Measurements from ENCODE around the gene LGMN. TPM values are rescaled to one million over a fixed set of nuclear protein-coding genes. Genes with fewer than 3 reads are reported as not detected.

LGMN gene
- total and polyA plus RNA-seq, 4 donors = 56.2 to 192 (median 62.4) TPM

- no peak overlapping the region for H3K4me3 ChIP-seq (ENCODE audit: low read depth in 1 of 3, low read length in 3 of 3)
- peaks cover 0 to 12% (median 5%) of the 10 kb centered on the region in 4 donors for H3K36me3 ChIP-seq (ENCODE audit: control insufficient read depth in 4 of 4, insufficient read depth in 3 of 4, low read depth in 1 of 4, low read length in 3 of 4)
- 95% methylated on average over 10 of the region's 10 CpGs for WGBS
- DNase-seq (ENCODE audit: low spot score) = no peak
- TF ChIP-seq EGR1 (IDR thresholded peaks at IDR 0.05; ENCODE audit: low read depth in 2 of 2) (no peak), SP1 (IDR thresholded peaks at IDR 0.05) (no peak), MAX (IDR thresholded peaks at IDR 0.05) (no peak), NR2F2 (IDR thresholded peaks at IDR 0.05) (no peak), JUND (IDR thresholded peaks at IDR 0.05) (no peak), FOXA2 (IDR thresholded peaks at IDR 0.05) (no peak), ATF3 (IDR thresholded peaks at IDR 0.05) (no peak), RAD21 (IDR thresholded peaks at IDR 0.05) (no peak), CTCF (IDR thresholded peaks at IDR 0.05; ENCODE audit: low read depth, low read length, missing input control) (no peak), HNF4A (conservative IDR thresholded peaks at IDR 0.05) (no peak), REST (IDR thresholded peaks at IDR 0.05) (no peak), RXRA (IDR thresholded peaks at IDR 0.05) (no peak), YY1 (IDR thresholded peaks at IDR 0.05) (no peak)
- no peaks in the 10 kb centered on the region for H3K9me3 ChIP-seq (ENCODE audit: control insufficient read depth in 4 of 4, low read length in 3 of 4)
- H3K4me1 ChIP-seq (ENCODE audit: control insufficient read depth in 4 of 4, insufficient read depth in 4 of 4, low read length in 3 of 4) = peaks cover 0 to 5% (median 0%) of the 10 kb centered on the region in 4 donors
- no peak overlapping the region for H3K27ac ChIP-seq (ENCODE audit: low read depth in 1 of 2, low read length in 2 of 2)
- H3K9ac ChIP-seq (ENCODE audit: low read depth in 1 of 2, low read length in 2 of 2) = no peak overlapping the region
- H3K27me3 ChIP-seq (ENCODE audit: control insufficient read depth in 4 of 4, insufficient read depth in 4 of 4, low read length in 3 of 4) = no peaks in the 10 kb centered on the region
Observed at GRCh38 chr14:92701826-92702225, 46.6 kb downstream of the LGMN start.

GRCh38 chr14:92698393-92698792 lies 50.0 kb downstream of the LGMN start:
- no peaks in the 10 kb centered on the region for H3K9me3 ChIP-seq (ENCODE audit: control insufficient read depth in 4 of 4, low read length in 3 of 4)
- TF ChIP-seq FOXA1 (IDR thresholded peaks at IDR 0.05) = no peak
- TF ChIP-seq TAF1 (conservative IDR thresholded peaks at IDR 0.05) = no peak
- TF ChIP-seq RAD21 (IDR thresholded peaks at IDR 0.05) = no peak
- TF ChIP-seq HNF4A (conservative IDR thresholded peaks at IDR 0.05) = no peak
- TF ChIP-seq ZBTB33 (IDR thresholded peaks at IDR 0.05) = no peak
- TF ChIP-seq CTCF (IDR thresholded peaks at IDR 0.05; ENCODE audit: low read depth, low read length, missing input control) = no peak
- TF ChIP-seq RXRA (IDR thresholded peaks at IDR 0.05) = no peak
- no peak for TF ChIP-seq EGR1 (IDR thresholded peaks at IDR 0.05; ENCODE audit: low read depth in 2 of 2)
- no peak for TF ChIP-seq ATF3 (IDR thresholded peaks at IDR 0.05)
- TF ChIP-seq JUND (IDR thresholded peaks at IDR 0.05) = no peak
- TF ChIP-seq MAX (IDR thresholded peaks at IDR 0.05) = no peak
- no peak for TF ChIP-seq FOXA2 (IDR thresholded peaks at IDR 0.05)
- TF ChIP-seq SP1 (IDR thresholded peaks at IDR 0.05) = no peak
- H3K36me3 ChIP-seq (ENCODE audit: control insufficient read depth in 4 of 4, insufficient read depth in 3 of 4, low read depth in 1 of 4, low read length in 3 of 4) = peaks cover 0 to under 1% (median 0%) of the 10 kb centered on the region in 4 donors
- H3K27ac ChIP-seq (ENCODE audit: low read depth in 1 of 2, low read length in 2 of 2) = no peak overlapping the region
- no peak overlapping the region for H3K9ac ChIP-seq (ENCODE audit: low read depth in 1 of 2, low read length in 2 of 2)
- H3K4me3 ChIP-seq (ENCODE audit: low read depth in 1 of 3, low read length in 3 of 3) = no peak overlapping the region
- DNase-seq (ENCODE audit: low spot score) = no peak
- peaks cover 1 to 7% (median 4%) of the 10 kb centered on the region in 4 donors for H3K4me1 ChIP-seq (ENCODE audit: control insufficient read depth in 4 of 4, insufficient read depth in 4 of 4, low read length in 3 of 4)
- no peaks in the 10 kb centered on the region for H3K27me3 ChIP-seq (ENCODE audit: control insufficient read depth in 4 of 4, insufficient read depth in 4 of 4, low read length in 3 of 4)
